Measurements from ENCODE around the gene CD200R1L. TPM values are rescaled to one million over a fixed set of nuclear protein-coding genes. Genes with fewer than 3 reads are reported as not detected.
"Not testable (repeated sequence)": the region's sequence is repeated elsewhere in the genome, so short reads cannot be mapped to it uniquely, and the experiment has no call there.

The CD200R1L gene
- total RNA-seq, 2 donors from 2014 or later = not detected

DNA sequence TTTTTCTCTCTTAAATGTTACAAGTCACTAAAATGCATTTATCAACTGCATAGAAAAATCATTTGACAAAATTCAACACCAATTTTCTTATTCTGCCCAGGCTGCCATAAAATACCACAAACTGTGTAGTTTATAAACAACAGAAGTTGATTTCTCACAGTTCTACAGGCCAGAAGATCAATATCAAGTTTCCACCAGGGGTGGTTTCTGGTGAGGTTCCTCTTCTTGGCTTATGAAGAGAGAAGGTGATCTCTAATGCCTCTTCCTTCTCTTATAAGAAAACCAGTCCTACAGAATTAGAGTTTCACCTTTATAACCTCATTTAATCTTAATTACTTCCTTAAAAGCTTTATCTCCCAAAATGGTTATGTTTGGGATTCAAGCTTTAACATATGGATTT, 10.9 kb upstream of the CD200R1L start:
- Mint-ChIP-seq H3K27ac (peak overlapping the region; percentile 5), H3K36me3 (ENCODE audit: insufficient read depth in 2 of 2) (peaks cover 4% of the 10 kb centered on the region in 2 donors), H3K9me3 (peaks cover 0 to 7% of the 10 kb centered on the region in 2 donors), H3K4me1 (ENCODE audit: low read depth) (peaks cover 20% of the 10 kb centered on the region), H3K27me3 (ENCODE audit: low read depth) (no peaks in the 10 kb centered on the region), H3K4me3 (peak overlapping the region in 1 of 2 donors; percentile 51)
- no peak for DNase-seq
- ATAC-seq (replicated peaks in 1 of 2) = no peak

DNA sequence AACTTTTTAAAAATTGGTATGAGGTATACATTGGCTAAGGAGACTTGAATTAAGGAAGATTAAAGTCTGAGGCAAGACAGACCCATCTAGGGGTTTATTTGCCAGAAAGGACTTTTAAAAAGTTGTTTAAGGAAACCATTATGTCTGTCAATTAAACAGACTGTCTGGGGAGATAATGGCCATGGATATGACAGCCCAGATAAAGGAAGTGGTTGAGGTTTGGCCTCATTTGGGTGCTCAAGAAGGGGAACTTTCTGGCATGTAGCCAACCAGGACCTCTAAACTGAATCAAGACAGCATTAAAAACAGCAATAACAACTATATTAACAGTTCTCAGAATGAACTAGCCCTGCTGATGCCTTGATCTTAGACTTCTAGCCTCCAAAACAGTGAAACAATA, 9.9 kb upstream of the CD200R1L start:
- DNase-seq = no peak
- no peaks in the 10 kb centered on the region for H3K27me3 Mint-ChIP-seq (ENCODE audit: low read depth)
- peaks cover 4 to 15% of the 10 kb centered on the region in 2 donors for H3K9me3 Mint-ChIP-seq
- H3K27ac Mint-ChIP-seq = no peak overlapping the region
- peaks cover 7 to 11% of the 10 kb centered on the region in 2 donors for H3K36me3 Mint-ChIP-seq (ENCODE audit: insufficient read depth in 2 of 2)
- no peak overlapping the region for H3K4me3 Mint-ChIP-seq
- ATAC-seq (replicated peaks in 1 of 2) = no peak
- H3K4me1 Mint-ChIP-seq (ENCODE audit: low read depth) = peaks cover 20% of the 10 kb centered on the region

DNA sequence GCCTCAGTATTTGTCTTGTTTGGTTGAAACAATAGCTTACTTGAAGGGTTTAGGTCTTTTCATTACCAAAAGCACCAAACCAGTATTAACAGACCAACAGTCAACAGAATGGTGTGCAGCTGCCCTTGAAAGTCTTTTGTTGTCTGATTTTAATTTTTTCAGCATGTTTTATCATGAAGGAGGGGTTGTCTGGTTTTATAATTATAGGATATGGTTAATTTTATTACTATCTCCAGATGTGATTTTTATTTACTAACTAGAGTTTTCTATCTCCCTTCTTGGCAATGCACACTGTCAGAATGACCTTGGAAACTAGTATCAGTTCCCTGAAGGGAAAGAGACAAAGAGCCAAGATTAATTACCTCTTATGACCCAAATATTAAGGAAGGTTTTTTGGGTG, 9.2 kb upstream of the CD200R1L start:
- DNase-seq (no peak), ATAC-seq (replicated peaks in 1 of 2) (no peak)
- H3K27ac Mint-ChIP-seq = no peak overlapping the region
- H3K4me3 Mint-ChIP-seq = no peak overlapping the region
- no peaks in the 10 kb centered on the region for H3K27me3 Mint-ChIP-seq (ENCODE audit: low read depth)
- H3K9me3 Mint-ChIP-seq = peaks cover 8 to 21% of the 10 kb centered on the region in 2 donors
- H3K4me1 Mint-ChIP-seq (ENCODE audit: low read depth) = peaks cover 20% of the 10 kb centered on the region
- peaks cover 12 to 15% of the 10 kb centered on the region in 2 donors for H3K36me3 Mint-ChIP-seq (ENCODE audit: insufficient read depth in 2 of 2)

DNA sequence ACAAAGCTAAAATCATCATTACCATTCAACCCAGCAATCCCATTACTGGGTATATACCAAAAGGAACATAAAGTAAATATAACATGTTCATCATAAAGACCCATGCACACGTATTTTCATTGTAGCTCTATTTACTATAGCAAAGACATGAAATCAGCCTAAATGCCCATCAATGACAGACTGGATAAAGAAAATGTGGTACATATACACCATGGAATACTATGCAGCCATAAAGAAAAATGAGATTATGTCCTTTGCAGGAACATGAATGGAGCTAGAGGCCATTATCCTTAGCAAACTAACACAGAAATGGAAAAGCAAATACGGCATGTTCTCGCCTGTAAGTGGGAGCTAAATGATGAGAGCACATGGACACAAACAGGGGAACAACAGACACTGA, 8.4 kb upstream of the CD200R1L start:
- not testable (repeated sequence) for ATAC-seq (replicated peaks in 1 of 2); H3K27ac Mint-ChIP-seq; DNase-seq; H3K4me3 Mint-ChIP-seq; H3K27me3 Mint-ChIP-seq (ENCODE audit: low read depth)
- Mint-ChIP-seq H3K36me3 (ENCODE audit: insufficient read depth in 2 of 2) (peaks cover 19 to 20% of the 10 kb centered on the region in 2 donors), H3K4me1 (ENCODE audit: low read depth) (peaks cover 20% of the 10 kb centered on the region), H3K9me3 (peaks cover 13 to 24% of the 10 kb centered on the region in 2 donors)

DNA sequence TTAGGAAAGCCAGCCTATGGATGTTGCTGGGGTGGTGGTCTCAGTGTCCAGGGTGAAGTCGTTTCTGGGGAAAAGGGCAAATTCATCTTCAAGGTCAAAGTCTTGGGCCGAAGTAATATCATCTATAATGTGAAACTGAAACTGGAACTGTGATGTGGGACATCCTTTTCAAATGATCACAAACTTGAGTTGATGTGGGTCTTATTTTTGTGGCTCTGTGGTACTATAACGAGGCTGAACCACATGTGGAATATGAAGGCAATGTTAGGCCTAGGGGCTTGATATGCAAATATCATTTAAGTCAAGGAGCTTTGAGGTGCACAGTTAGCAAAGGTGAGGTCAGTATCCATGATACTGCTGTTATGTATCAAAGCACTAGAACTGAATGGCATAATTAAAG, 1.5 kb upstream of the CD200R1L start:
- Mint-ChIP-seq H3K4me1 (ENCODE audit: low read depth) (peaks cover 14% of the 10 kb centered on the region), H3K4me3 (peak overlapping the region in 1 of 2 donors; percentile 4), H3K9me3 (peaks cover 15 to 22% of the 10 kb centered on the region in 2 donors), H3K36me3 (ENCODE audit: insufficient read depth in 2 of 2) (peaks cover 20% of the 10 kb centered on the region in 2 donors), H3K27me3 (ENCODE audit: low read depth) (no peaks in the 10 kb centered on the region), H3K27ac (no peak overlapping the region)
- DNase-seq (no peak), ATAC-seq (replicated peaks in 1 of 2) (peak; percentile 34 to 44)

DNA sequence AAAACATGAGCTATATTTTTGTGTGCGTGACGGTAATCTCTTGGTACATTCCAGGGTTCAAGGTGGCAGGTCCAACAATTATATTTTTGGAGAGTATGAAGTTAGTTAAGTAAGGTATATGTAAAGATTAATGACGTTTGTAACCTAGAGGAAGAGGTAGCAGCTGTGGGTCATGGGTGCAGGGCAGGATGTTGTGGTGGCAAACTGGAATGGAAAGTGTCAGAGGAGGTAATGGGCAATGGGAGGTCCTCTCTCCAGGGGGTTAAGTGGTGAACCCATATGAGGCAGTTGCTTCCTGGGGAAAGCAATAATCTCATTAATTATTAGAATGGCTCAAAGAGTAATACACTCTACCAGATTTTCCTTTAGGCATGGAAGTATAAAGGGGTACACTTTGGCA, 1.0 kb upstream of the CD200R1L start:
- peaks cover 15 to 22% of the 10 kb centered on the region in 2 donors for H3K9me3 Mint-ChIP-seq
- peaks cover 14% of the 10 kb centered on the region for H3K4me1 Mint-ChIP-seq (ENCODE audit: low read depth)
- H3K36me3 Mint-ChIP-seq (ENCODE audit: insufficient read depth in 2 of 2) = peaks cover 19 to 20% of the 10 kb centered on the region in 2 donors
- peak in 1 of 2 donors; percentile 76 for ATAC-seq (replicated peaks in 1 of 2)
- H3K27ac Mint-ChIP-seq = peak overlapping the region; percentile 0
- H3K27me3 Mint-ChIP-seq (ENCODE audit: low read depth) = no peaks in the 10 kb centered on the region
- DNase-seq = peak; percentile 5 to 20
- peak overlapping the region in 1 of 2 donors; percentile 4 for H3K4me3 Mint-ChIP-seq

DNA sequence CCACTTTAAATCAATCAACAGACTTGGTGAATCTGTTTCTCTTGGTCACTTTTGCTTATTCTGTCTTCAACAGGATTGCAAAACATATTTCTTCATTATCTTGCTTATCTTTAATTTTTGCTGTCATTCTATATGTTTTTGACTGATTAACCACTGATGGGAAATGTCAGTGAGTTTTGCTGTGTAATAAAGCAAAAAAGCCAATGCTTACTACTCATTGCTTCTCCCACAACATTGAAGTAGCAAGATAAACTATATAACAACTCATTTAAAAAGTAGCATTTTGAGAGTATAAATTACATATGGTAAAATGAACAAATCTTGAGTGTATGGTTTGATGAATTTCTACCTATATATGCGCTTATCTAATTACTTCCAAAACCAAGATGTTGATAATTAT, 892 bp downstream of the CD200R1L start:
- peaks cover 14% of the 10 kb centered on the region for H3K4me1 Mint-ChIP-seq (ENCODE audit: low read depth)
- H3K9me3 Mint-ChIP-seq = peaks cover 5 to 7% of the 10 kb centered on the region in 2 donors
- DNase-seq (no peak), ATAC-seq (replicated peaks in 1 of 2) (peak in 1 of 2 donors; percentile 43)
- no peak overlapping the region for H3K27ac Mint-ChIP-seq
- peaks cover 9 to 10% of the 10 kb centered on the region in 2 donors for H3K36me3 Mint-ChIP-seq (ENCODE audit: insufficient read depth in 2 of 2)
- H3K4me3 Mint-ChIP-seq = no peak overlapping the region
- H3K27me3 Mint-ChIP-seq (ENCODE audit: low read depth) = no peaks in the 10 kb centered on the region

DNA sequence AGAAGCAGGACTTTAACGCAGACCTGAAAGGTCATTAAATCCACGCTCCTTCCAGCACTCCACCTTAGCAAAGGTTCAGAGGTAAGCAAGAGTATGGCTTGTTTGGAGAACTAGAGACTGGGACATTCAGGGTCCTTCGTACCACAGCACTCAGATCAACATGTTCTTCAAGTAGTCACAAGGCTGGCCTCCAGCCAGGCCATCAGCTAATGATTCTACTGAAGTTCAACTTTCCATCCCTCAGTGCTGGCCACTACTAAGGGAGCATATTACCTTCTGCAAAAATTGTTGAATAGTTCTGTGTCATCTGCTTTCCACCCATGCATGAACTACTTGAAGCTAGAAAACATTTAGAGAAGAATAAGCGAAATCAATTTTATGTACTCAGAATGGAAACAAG, 17.6 kb downstream of the CD200R1L start:
- Mint-ChIP-seq H3K4me1 (ENCODE audit: low read depth) (no peaks in the 10 kb centered on the region), H3K36me3 (ENCODE audit: insufficient read depth in 2 of 2) (no peaks in the 10 kb centered on the region), H3K4me3 (no peak overlapping the region), H3K27ac (no peak overlapping the region), H3K9me3 (no peaks in the 10 kb centered on the region), H3K27me3 (ENCODE audit: low read depth) (no peaks in the 10 kb centered on the region)
- DNase-seq (no peak), ATAC-seq (replicated peaks in 1 of 2) (no peak)

DNA sequence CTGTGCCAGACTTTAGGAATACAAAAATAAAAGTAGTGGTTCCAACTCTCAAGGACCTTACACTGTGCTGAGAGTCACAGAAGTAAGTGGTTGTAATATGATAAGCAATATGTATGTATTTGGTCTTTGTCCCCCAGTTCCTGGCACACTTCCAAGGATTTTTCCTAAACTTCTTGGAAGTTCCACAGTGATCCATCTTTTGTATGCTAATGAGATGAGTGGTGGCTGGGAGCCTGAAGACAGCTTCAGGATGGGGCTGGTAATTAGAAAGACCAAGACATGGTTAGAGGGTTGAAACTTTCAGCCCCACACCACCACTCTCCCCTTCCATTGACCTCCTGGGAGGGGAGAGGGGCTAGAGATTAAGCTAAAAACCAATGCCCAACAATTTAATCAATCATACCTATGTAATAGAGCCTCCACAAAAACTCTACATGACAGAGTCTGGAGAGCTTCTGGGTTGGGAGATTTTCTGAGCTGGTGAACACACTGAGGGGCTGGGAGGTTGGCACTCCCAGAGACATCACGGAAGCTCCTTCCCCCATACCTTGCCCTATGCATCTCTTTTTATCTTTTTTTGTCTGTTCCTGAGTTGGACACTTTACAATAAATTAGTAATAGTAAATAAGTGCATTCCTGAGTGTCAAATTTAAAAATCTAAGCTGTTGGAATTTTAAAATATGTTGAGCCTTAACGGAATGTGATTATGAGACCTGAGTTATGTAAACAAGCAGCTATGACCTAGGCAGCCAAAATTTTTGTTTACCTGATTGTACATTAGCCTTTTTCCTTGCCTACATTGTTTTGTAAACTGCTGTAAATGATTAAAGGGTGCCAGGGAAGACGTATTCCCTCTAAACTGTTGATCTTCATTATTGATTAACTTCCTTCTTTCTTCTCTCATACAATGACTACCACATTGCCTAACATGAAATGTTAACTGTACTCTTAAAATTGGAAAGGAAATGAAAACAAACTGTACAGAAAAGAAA, 24.3 kb downstream of the CD200R1L start:
- Mint-ChIP-seq H3K4me1 (ENCODE audit: low read depth) (no peaks in the 10 kb centered on the region), H3K36me3 (ENCODE audit: insufficient read depth in 2 of 2) (no peaks in the 10 kb centered on the region), H3K27ac (no peak overlapping the region), H3K9me3 (peaks cover 0 to 4% of the 10 kb centered on the region in 2 donors), H3K4me3 (no peak overlapping the region), H3K27me3 (ENCODE audit: low read depth) (no peaks in the 10 kb centered on the region)
- ATAC-seq (replicated peaks in 1 of 2) = no peak
- DNase-seq = no peak

DNA sequence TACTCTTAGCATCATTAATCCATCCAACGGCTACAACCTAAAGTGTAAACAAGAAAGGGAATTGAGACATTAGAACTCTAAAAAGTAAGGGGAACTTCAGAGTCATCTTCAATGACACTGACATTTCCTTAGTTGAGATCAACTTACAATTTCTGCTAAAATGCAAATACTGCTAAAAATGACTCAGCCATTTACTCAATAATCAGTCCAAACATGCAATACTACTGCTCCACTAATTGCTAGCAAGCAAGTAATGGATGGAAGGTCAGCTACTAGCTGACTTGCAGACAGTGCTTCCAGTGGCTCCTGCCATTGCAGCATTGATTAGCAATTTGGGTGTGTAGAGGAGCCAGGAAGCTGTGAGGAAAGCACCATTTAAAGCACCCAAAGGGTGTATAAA, 28.4 kb downstream of the CD200R1L start:
- Mint-ChIP-seq H3K9me3 (peaks cover 0 to 4% of the 10 kb centered on the region in 2 donors), H3K36me3 (ENCODE audit: insufficient read depth in 2 of 2) (no peaks in the 10 kb centered on the region), H3K4me3 (no peak overlapping the region), H3K4me1 (ENCODE audit: low read depth) (no peaks in the 10 kb centered on the region), H3K27me3 (ENCODE audit: low read depth) (no peaks in the 10 kb centered on the region), H3K27ac (no peak overlapping the region)
- no peak for ATAC-seq (replicated peaks in 1 of 2)
- DNase-seq = no peak

DNA sequence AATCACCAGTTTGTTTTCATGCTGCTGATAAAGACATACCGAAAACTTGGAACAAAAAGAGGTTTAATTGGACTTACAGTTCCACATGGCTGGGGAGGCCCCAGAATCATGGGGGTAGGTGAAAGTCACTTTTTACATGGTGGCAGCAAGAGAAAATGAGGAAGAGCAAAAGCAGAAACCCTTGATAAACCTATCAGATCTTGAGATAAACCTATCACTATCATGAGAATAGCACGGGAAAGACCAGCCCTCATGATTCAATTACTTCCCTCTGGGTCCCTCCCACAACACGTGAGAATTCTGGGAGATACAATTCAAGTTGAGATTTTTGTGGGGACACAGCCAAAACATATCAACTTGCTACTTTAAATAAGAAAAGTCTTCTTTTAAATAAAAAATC, 28.9 kb downstream of the CD200R1L start:
- no peak for ATAC-seq (replicated peaks in 1 of 2)
- Mint-ChIP-seq H3K27me3 (ENCODE audit: low read depth) (no peaks in the 10 kb centered on the region), H3K36me3 (ENCODE audit: insufficient read depth in 2 of 2) (no peaks in the 10 kb centered on the region), H3K9me3 (peaks cover 0 to 4% of the 10 kb centered on the region in 2 donors), H3K27ac (no peak overlapping the region), H3K4me1 (ENCODE audit: low read depth) (no peaks in the 10 kb centered on the region), H3K4me3 (no peak overlapping the region)
- DNase-seq = no peak

DNA sequence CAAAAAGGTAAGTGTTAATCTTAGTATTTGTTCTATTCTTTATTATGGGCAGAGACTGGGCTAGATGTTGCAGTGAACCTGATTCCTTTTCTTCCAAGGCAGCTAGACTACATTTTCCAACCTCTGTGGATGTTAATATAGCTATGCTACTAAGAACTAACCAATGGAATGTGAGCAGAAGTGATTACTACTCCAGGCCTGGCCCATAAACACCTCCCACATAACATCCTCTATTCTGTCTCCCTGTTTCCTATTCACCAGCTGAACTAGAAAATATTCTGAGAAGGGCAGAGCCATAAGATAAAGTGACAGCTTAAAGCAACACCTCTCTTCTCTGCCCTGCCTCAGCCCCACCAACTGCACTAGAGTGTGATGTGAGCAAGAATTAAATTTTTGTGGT, 29.4 kb downstream of the CD200R1L start:
- Mint-ChIP-seq H3K27ac (no peak overlapping the region), H3K36me3 (ENCODE audit: insufficient read depth in 2 of 2) (no peaks in the 10 kb centered on the region), H3K27me3 (ENCODE audit: low read depth) (no peaks in the 10 kb centered on the region), H3K4me3 (no peak overlapping the region), H3K9me3 (peaks cover 0 to 4% of the 10 kb centered on the region in 2 donors), H3K4me1 (ENCODE audit: low read depth) (no peaks in the 10 kb centered on the region)
- ATAC-seq (replicated peaks in 1 of 2) (no peak), DNase-seq (no peak)

DNA sequence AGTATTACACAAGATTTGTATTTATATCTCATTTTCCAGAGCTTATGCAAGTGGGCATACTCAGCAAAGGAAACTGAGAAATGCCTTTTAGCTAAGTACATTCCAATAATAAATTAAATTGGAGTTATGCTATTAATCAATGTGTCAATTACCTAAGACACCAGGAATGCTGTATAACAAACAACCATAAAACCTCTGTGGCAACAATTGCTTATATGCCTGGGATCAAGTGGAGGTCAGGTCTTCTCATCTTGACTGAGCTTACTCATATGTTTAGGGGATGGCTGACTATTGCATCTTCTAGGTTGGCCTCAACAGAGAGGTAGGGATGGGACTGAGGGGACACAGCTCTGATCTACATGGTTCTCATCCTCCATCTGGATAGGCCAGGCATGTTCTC, 30.7 kb downstream of the CD200R1L start:
- Mint-ChIP-seq H3K27me3 (ENCODE audit: low read depth) (no peaks in the 10 kb centered on the region), H3K36me3 (ENCODE audit: insufficient read depth in 2 of 2) (no peaks in the 10 kb centered on the region), H3K9me3 (peaks cover 0 to 4% of the 10 kb centered on the region in 2 donors), H3K4me3 (no peak overlapping the region), H3K27ac (no peak overlapping the region), H3K4me1 (ENCODE audit: low read depth) (no peaks in the 10 kb centered on the region)
- no peak for DNase-seq
- ATAC-seq (replicated peaks in 1 of 2) = no peak

Measured in activated T-cell treated with anti-CD3 and anti-CD28 coated beads, Interleukin-2, amount 50 U/mL, for 72 hours (primary cell).